ENCODE measurements around the gene EXOC6. TPM values are rescaled to one million over a fixed set of nuclear protein-coding genes. Genes with fewer than 3 reads are reported as not detected.

The EXOC6 gene
- total RNA-seq, 1 donor from 2014 or later = 9.1 TPM

GRCh38 chr10:93088466-93088865, 240.1 kb downstream of the EXOC6 start:
- H3K27ac Mint-ChIP-seq (ENCODE audit: unreplicated experiment) = no peak overlapping the region

GRCh38 chr10:93090619-93091018, 242.3 kb downstream of the EXOC6 start:
- H3K27ac Mint-ChIP-seq (ENCODE audit: unreplicated experiment) = no peak overlapping the region
- peaks cover 5% of the 10 kb centered on the region for H3K4me1 Mint-ChIP-seq (ENCODE audit: low read depth, unreplicated experiment)
- no peak overlapping the region for H3K4me3 Mint-ChIP-seq (ENCODE audit: unreplicated experiment)
- no peaks in the 10 kb centered on the region for H3K9me3 Mint-ChIP-seq (ENCODE audit: unreplicated experiment)
- H3K27me3 Mint-ChIP-seq (ENCODE audit: unreplicated experiment) = no peaks in the 10 kb centered on the region
- H3K36me3 Mint-ChIP-seq (ENCODE audit: unreplicated experiment) = no peaks in the 10 kb centered on the region
- no peak for TF ChIP-seq CTCF (IDR thresholded peaks at IDR 0.05; ENCODE audit: partially characterized antibody, unreplicated experiment)
- DNase-seq = no peak

More at GRCh38 chr10:93088466-93088865, 240.1 kb downstream of the EXOC6 start:
- Mint-ChIP-seq H3K9me3 (ENCODE audit: unreplicated experiment) (no peaks in the 10 kb centered on the region), H3K27me3 (ENCODE audit: unreplicated experiment) (no peaks in the 10 kb centered on the region), H3K4me3 (ENCODE audit: unreplicated experiment) (no peak overlapping the region), H3K4me1 (ENCODE audit: low read depth, unreplicated experiment) (peaks cover 5% of the 10 kb centered on the region), H3K36me3 (ENCODE audit: unreplicated experiment) (no peaks in the 10 kb centered on the region)
- DNase-seq = no peak
- TF ChIP-seq CTCF (IDR thresholded peaks at IDR 0.05; ENCODE audit: partially characterized antibody, unreplicated experiment) = no peak

- Mint-ChIP-seq H3K9me3 (ENCODE audit: unreplicated experiment) (no peaks in the 10 kb centered on the region), H3K27ac (ENCODE audit: unreplicated experiment) (no peak overlapping the region), H3K4me3 (ENCODE audit: unreplicated experiment) (no peak overlapping the region), H3K36me3 (ENCODE audit: unreplicated experiment) (no peaks in the 10 kb centered on the region), H3K27me3 (ENCODE audit: unreplicated experiment) (no peaks in the 10 kb centered on the region), H3K4me1 (ENCODE audit: low read depth, unreplicated experiment) (peaks cover 5% of the 10 kb centered on the region)
- no peak for TF ChIP-seq CTCF (IDR thresholded peaks at IDR 0.05; ENCODE audit: partially characterized antibody, unreplicated experiment)
- no peak for DNase-seq
Observed at GRCh38 chr10:93091960-93092359, 243.6 kb downstream of the EXOC6 start.

- no peak for DNase-seq
- Mint-ChIP-seq H3K9me3 (ENCODE audit: unreplicated experiment) (no peaks in the 10 kb centered on the region), H3K36me3 (ENCODE audit: unreplicated experiment) (no peaks in the 10 kb centered on the region), H3K4me1 (ENCODE audit: low read depth, unreplicated experiment) (no peaks in the 10 kb centered on the region), H3K27me3 (ENCODE audit: unreplicated experiment) (no peaks in the 10 kb centered on the region), H3K4me3 (ENCODE audit: unreplicated experiment) (no peak overlapping the region), H3K27ac (ENCODE audit: unreplicated experiment) (no peak overlapping the region)
- no peak for TF ChIP-seq CTCF (IDR thresholded peaks at IDR 0.05; ENCODE audit: partially characterized antibody, unreplicated experiment)
Observed at GRCh38 chr10:93095225-93095624, 246.9 kb downstream of the EXOC6 start.

- Mint-ChIP-seq H3K27me3 (ENCODE audit: unreplicated experiment) (no peaks in the 10 kb centered on the region), H3K9me3 (ENCODE audit: unreplicated experiment) (no peaks in the 10 kb centered on the region), H3K4me1 (ENCODE audit: low read depth, unreplicated experiment) (no peaks in the 10 kb centered on the region), H3K27ac (ENCODE audit: unreplicated experiment) (no peak overlapping the region), H3K4me3 (ENCODE audit: unreplicated experiment) (no peak overlapping the region), H3K36me3 (ENCODE audit: unreplicated experiment) (no peaks in the 10 kb centered on the region)
- no peak for DNase-seq
- no peak for TF ChIP-seq CTCF (IDR thresholded peaks at IDR 0.05; ENCODE audit: partially characterized antibody, unreplicated experiment)
Observed at GRCh38 chr10:93096901-93097300, 248.6 kb downstream of the EXOC6 start.

All from glutamatergic neuron (in vitro differentiated cells).